GM18870 (cell line): ENCODE measurements around the gene NMNAT2.
"Not testable (repeated sequence)": the region's sequence is repeated elsewhere in the genome, so short reads cannot be mapped to it uniquely, and the experiment has no call there.

Source experiments
- ATAC-seq: cut with Tn5 transposase; IDR thresholded peaks from one replicate; pipeline ENCODE4 v1.9.1; 2021; ENCODE audit warnings: moderate library complexity; ENCODE audit not compliant: unreplicated experiment

The NMNAT2 gene

DNA sequence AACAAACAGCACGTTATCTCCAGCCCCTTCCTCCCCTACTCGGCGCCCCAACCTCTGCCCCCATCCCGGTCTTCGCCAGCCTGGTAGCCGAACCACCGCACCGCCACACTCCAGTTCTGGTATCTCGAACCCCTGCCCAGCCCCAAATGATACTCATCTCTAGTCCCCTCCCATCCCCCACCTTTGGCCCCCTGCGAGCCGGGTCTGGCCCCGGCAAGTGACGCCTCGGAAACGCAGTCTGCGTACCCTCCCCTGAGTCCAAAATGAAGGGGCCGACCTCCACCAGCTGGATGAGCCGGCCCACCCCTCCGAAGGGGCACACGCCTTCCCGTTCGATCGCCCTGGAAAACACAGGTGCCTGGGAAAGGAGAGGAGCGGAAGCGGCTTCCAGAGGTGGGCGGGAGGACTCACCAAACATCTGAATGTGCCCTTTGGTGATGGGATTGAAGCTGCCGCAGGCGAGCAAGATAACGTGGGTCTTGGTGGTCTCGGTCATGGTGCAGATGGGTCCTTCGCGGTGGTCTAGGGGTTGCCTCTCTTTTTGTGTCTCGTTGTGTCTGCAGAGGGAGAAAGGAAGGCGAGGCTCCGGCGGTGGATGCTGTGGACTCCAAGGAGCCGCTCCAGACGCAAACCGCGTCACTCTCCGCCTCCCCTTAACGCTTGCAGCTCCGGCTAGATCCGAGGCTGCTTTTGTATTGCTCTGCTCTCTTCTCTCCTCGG, at the start of gene NMNAT2:
Gene NMNAT2 (minus strand): TSS at position 609 of the 720 bp plus-strand sequence. CDS start 113 bp downstream, at position 496.
- ATAC-seq: no peak

GRCh38 chr1:183467687-183468086, 49.5 kb upstream of the NMNAT2 start:
- ATAC-seq: no peak

DNA sequence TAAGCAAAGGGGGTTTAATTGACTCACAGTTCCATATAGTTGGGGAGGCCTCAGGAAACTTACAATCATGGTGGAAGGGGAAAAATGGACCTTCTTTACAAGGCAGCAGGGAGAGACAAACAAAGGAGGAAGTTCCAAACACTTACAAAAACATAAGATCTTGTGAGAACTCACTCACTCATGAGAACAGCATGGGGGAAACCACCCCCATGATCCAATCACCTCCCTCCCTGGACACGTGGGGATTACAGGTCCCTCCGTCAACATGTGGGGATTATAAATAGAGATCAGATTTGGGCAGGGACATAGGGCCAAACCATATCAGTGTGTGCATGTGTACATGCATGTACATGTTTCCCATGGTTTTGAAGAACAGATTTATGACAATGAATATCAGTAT, 48.6 kb upstream of the NMNAT2 start:
- no peak for ATAC-seq

DNA sequence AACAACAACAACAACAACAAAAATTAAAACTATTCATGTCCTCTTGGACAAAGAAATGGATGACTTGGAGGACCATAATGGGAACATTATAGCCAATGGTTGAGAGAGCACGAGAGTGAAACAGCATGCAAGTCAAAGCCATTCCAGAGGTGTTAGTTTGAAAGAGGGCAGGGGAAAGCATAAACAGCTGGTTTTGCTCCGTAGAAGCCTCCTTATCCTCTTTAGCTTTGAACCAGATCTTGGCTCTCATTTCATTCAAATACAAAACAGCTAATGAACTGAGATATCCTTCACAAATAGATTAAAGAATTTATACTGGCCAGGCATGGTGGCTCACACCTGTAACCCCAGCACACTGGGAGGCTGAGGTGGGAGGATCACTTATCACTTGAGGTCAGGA, 45.4 kb upstream of the NMNAT2 start:
- ATAC-seq: no peak

- ATAC-seq: no peak
Observed at GRCh38 chr1:183461350-183461749, 43.2 kb upstream of the NMNAT2 start.

GRCh38 chr1:183460596-183460995, 42.4 kb upstream of the NMNAT2 start:
- no peak for ATAC-seq

DNA sequence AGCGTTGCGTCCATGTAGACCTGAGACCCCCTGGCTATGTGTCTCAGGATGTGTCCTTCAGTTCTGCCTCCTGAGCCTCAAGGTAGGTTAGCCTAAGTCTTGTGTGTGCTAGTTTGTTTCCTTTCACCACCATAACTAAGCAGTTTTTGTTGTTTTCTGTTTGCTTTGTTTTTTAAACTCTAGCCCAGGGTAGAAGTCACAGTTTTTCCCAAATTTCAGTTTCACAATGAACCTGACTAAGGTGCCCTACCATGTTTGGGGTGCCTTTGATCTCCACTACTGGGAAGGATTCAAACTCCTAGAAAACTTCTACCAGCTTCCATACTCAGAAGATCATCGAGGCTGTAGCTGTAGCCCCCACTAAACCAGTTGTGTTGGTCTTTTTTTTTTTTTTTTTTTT, 39.3 kb upstream of the NMNAT2 start:
- no peak for ATAC-seq

DNA sequence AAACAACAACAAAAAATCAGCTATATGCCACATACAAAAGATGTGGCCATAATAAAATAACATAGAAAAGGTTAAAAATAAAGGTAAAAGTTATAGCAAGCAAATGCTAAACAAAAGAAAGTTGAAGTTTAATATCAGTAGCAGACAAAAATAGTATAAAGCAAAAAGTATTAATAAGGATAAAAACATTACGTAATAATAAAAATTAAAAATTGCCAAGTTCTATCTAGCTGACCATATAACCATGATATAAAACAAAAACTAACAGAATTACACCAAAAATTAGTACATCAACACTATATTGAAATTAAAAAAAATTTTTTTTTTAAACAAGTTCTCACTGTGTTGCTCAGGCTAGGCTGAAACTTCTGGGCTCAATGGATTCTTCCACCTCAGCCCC, 38.6 kb upstream of the NMNAT2 start:
- ATAC-seq: no peak

GRCh38 chr1:183454377-183454776, 36.2 kb upstream of the NMNAT2 start:
- ATAC-seq: no peak

DNA sequence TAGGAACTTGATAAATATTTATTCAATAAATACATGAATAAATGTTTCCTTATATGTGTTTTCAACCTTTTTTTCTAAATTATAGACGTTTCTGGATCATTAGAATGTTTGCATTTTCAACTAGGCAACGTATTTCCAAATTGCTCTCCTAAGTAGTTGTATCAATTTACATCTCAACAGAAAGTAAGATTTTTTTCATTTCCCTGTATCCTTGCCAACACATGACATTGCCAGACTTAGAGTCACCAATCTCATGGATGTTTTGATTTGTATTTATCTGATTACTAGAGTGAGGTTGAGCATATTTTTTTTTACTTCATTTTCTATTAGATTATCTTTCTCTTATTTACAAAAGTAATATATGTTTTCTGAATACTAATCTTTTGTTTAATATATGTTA, 31.9 kb upstream of the NMNAT2 start:
- ATAC-seq: no peak

GRCh38 chr1:183449223-183449770, 31.1 kb upstream of the NMNAT2 start:
- ATAC-seq: no peak

DNA sequence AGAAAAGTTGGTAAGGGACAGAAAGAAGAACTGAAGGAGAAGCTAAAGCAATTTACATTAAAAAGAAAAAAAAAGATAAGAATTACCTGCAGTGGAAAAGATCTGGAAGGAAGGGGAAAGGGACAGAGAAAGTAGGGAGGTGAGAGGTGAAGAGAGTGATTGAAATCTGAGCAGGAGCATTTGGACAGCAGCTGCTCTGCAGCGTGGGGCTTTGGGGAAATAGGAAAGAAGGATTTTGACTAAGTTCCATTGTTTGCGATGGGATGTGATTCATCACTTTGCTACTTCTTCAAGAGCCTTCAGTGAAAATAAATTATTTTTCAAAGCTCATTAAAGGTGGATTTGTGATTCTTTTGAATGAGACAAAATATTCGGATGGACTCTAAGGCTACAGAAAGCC, 26.1 kb upstream of the NMNAT2 start:
- ATAC-seq: no peak

GRCh38 chr1:183443466-183443865, 25.3 kb upstream of the NMNAT2 start:
- no peak for ATAC-seq

DNA sequence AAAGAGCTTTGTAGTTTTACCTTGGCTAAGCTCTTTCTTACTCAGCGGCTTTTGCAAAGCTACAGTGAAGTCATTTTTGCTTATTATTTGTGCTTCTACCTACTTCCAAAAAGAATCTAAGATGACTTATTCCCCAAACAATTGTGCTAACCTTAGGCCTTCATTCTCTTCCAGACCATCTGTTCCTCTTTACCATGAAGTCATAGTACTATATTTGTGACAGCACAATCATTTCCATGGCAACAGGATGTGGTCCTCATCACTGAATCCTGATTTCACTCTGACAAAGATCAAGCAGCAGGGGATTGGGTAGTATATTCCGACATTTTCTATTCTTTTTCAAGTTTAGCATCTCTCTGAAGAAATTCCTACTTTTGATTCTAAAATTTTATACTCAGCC, 24.8 kb upstream of the NMNAT2 start:
- ATAC-seq: no peak

- ATAC-seq: no peak
Observed at GRCh38 chr1:183438060-183438459, 19.9 kb upstream of the NMNAT2 start.

GRCh38 chr1:183435497-183435896, 17.3 kb upstream of the NMNAT2 start:
- no peak for ATAC-seq

DNA sequence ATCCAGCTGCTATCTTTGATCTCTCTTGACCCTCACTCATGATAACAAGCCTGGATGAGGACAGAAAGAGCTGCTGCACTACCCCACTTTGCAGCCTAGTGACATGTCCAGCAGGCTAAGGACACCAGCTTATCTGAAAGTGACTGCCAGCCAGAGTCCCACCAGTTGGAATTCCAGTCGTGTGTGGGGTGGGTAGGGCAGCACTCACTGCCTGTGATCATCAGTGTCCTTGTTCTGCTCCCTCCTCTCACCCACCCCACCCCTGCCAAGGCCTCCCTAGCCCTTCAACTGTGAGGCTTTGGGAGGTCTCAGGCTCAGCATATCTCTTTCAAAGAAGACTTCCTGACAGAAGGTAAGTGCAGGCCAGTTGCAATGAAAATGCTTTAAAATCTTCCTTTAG, 15.5 kb upstream of the NMNAT2 start:
- ATAC-seq: no peak

DNA sequence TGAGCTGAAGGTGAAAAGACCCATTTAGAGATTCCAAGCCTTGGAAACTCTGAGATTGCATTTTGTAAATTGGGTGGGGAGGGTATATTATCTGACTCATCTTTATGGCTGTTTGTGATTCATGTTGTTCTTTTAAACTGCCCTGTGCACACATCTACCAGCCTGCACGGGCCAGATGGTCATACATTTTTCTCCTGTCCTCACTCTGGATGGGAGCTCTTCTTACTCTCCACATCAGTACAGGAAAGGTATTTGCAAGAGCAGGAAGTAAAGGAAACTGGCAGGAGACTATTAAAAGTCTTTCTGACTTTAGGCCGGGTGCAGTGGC, 14.3 kb upstream of the NMNAT2 start:
- no peak for ATAC-seq

- ATAC-seq: no peak
Observed at GRCh38 chr1:183431840-183432547, 13.8 kb upstream of the NMNAT2 start.

GRCh38 chr1:183427591-183427990, 9.4 kb upstream of the NMNAT2 start:
- ATAC-seq: not testable (repeated sequence)

DNA sequence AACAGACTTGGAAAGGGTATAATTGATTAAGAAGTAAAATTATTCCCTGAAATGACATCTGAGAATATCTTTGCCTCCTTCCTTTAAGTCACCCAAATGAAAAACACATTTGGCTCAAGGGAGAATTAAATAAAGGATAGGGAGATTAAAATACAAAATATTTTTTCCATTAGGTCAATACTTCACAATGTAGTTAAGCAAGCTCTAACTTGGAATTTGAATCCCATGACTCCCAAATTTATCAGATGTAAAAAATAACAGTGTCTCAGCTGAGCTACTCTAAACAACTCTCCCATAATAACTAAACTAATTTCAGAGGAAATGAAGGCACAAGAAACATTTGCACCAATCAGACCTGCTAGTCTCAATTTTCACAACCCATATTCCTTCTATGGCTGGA, 6.5 kb upstream of the NMNAT2 start:
- no peak for ATAC-seq

DNA sequence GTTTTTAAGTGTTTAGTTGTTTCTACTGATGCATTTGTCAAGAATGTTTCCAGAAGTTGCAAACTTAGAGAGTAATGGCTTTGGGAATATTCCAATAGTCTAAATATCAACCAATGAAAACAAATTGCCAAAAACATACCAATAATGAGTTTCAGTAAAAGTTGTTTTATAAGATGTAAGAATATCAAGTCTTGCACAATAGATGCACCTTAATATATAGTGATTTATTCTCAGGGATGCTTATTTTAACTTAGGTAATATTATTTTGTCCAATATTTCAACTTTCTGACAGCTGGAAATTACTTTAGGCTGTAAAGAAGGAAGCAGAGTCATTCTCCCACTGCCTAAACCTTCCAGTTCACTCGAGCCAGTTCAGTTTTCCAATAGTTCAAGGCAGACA, 5.4 kb upstream of the NMNAT2 start:
- no peak for ATAC-seq
